HG03039 (cell line): ENCODE measurements around the gene KIAA1549.
"Not testable (repeated sequence)": the region's sequence is repeated elsewhere in the genome, so short reads cannot be mapped to it uniquely, and the experiment has no call there.

Experiments used
- ATAC-seq: cut with Tn5 transposase; IDR thresholded peaks from one replicate; pipeline ENCODE4 v1.9.1; 2021; ENCODE audit warnings: mild to moderate bottlenecking, moderate library complexity; ENCODE audit not compliant: unreplicated experiment

Gene KIAA1549

GRCh38 chr7:138981332-138982203 is at the start of gene KIAA1549:
Gene KIAA1549 (minus strand): TSS chr7:138981389. CDS start chr7:138981269, 120 bp downstream.
- peak; percentile 83 for ATAC-seq

- no peak for ATAC-seq
Measured at GRCh38 chr7:139029353-139029752, 48.2 kb upstream of the KIAA1549 start.

GRCh38 chr7:139026551-139026950 is 45.4 kb upstream of the KIAA1549 start:
- no peak for ATAC-seq

GRCh38 chr7:139025861-139026260 is 44.7 kb upstream of the KIAA1549 start:
- not testable (repeated sequence) for ATAC-seq

- ATAC-seq: no peak
Measured at GRCh38 chr7:139023076-139023475, 41.9 kb upstream of the KIAA1549 start.

GRCh38 chr7:139022286-139022685 is 41.1 kb upstream of the KIAA1549 start:
- no peak for ATAC-seq

- no peak for ATAC-seq
Measured at GRCh38 chr7:139018910-139019309, 37.7 kb upstream of the KIAA1549 start.

- peak; percentile 95 for ATAC-seq
Measured at GRCh38 chr7:139016931-139017511, 35.8 kb upstream of the KIAA1549 start.

GRCh38 chr7:139011373-139011772 is 30.2 kb upstream of the KIAA1549 start:
- ATAC-seq: no peak

- no peak for ATAC-seq
Measured at GRCh38 chr7:139004321-139005090, 23.3 kb upstream of the KIAA1549 start.

GRCh38 chr7:138999414-138999813 is 18.2 kb upstream of the KIAA1549 start:
- no peak for ATAC-seq

- no peak for ATAC-seq
Measured at GRCh38 chr7:138992052-138992531, 10.9 kb upstream of the KIAA1549 start.

- no peak for ATAC-seq
Measured at GRCh38 chr7:138987686-138988085, 6.5 kb upstream of the KIAA1549 start.

GRCh38 chr7:138982204-138982623 is 1.0 kb upstream of the KIAA1549 start:
- no peak for ATAC-seq

GRCh38 chr7:138980563-138981291 is 462 bp downstream of the KIAA1549 start:
- peak; percentile 46 for ATAC-seq

- no peak for ATAC-seq
Measured at GRCh38 chr7:138979988-138980562, 1.1 kb downstream of the KIAA1549 start.

GRCh38 chr7:138979226-138979979 is 1.8 kb downstream of the KIAA1549 start:
- ATAC-seq: no peak

- ATAC-seq: no peak
Measured at GRCh38 chr7:138978541-138979184, 2.5 kb downstream of the KIAA1549 start.

- not testable (repeated sequence) for ATAC-seq
Measured at GRCh38 chr7:138976161-138976560, 5.0 kb downstream of the KIAA1549 start.
